MCF 10A (cell line): ENCODE measurements around the gene FRY. TPM values are rescaled to one million over a fixed set of nuclear protein-coding genes. Genes with fewer than 3 reads are reported as not detected.

ENCODE experiments used
- BruUV-seq: library from RNA; stranded (reverse); fragments of 400-500 nt; replicated peaks from 2 replicates; lab custom pipeline; 2021; lab: Mats Ljungman, UMichigan
- CTCF ChIA-PET: fragments of 300-600 bp; sonication (Branson Sonifier 250); formaldehyde crosslinking; extraction: SDS; loops from one replicate; lab custom pipeline; 2021; ENCODE audit warnings: antibody characterized with exemption, inconsistent platforms; lab: Yijun Ruan, JAX
- POLR2A ChIA-PET: fragments of 300-600, 350-650 bp; sonication (Branson Sonifier 250); formaldehyde crosslinking; extraction: SDS; loops from one replicate; lab custom pipeline; 2020; ENCODE audit warnings: antibody characterized with exemption, inconsistent platforms; lab: Yijun Ruan, JAX
- DNase-seq: peaks from one replicate; pipeline ENCODE4 v3.0.0-alpha.2; 2018; ENCODE audit not compliant: unreplicated experiment
- H3K27ac Mint-ChIP-seq: one replicate; pipeline ENCODE4 v1.8.0; 2022; ENCODE audit warnings: mild to moderate bottlenecking, low read depth, mixed read lengths; ENCODE audit not compliant: unreplicated experiment
- H3K27me3 Mint-ChIP-seq: one replicate; pipeline ENCODE4 v1.8.0; 2022; ENCODE audit warnings: mixed read lengths; ENCODE audit not compliant: insufficient read depth, unreplicated experiment
- H3K36me3 Mint-ChIP-seq: one replicate; pipeline ENCODE4 v1.8.0; 2022; ENCODE audit warnings: mild to moderate bottlenecking, moderate library complexity, mixed read lengths; ENCODE audit not compliant: insufficient read depth, unreplicated experiment
- H3K4me1 Mint-ChIP-seq: one replicate; pipeline ENCODE4 v1.8.0; 2022; ENCODE audit warnings: mixed read lengths; ENCODE audit not compliant: insufficient read depth, unreplicated experiment
- H3K4me3 Mint-ChIP-seq: one replicate; pipeline ENCODE4 v1.8.0; 2022; ENCODE audit warnings: mild to moderate bottlenecking, moderate library complexity, mixed read lengths; ENCODE audit not compliant: unreplicated experiment
- H3K9me3 Mint-ChIP-seq: one replicate; pipeline ENCODE4 v1.8.0; 2022; ENCODE audit warnings: mixed read lengths; ENCODE audit not compliant: unreplicated experiment
- intact Hi-C: fragments of 100-400 bp; cut with micrococcal nuclease; formaldehyde crosslinking; loops from 2 replicates; pipeline ENCODE4 v1.14.1; 2022
- total RNA-seq: library from RNA; stranded (reverse); gene quantifications from 2 replicates; pipeline ENCODE4 v1.2.3, GENCODE V29; 2022
- TF ChIP-seq, protein P1 (sequence below): fragments of 200-600 bp; IDR thresholded peaks from one replicate; pipeline ENCODE4 v1.8.0; 2022; ENCODE audit warnings: antibody characterized with exemption, mild to moderate bottlenecking; ENCODE audit not compliant: unreplicated experiment

The FRY gene
- total RNA-seq, 1 experiment from 2014 or later, result 8.9 TPM

DNA sequence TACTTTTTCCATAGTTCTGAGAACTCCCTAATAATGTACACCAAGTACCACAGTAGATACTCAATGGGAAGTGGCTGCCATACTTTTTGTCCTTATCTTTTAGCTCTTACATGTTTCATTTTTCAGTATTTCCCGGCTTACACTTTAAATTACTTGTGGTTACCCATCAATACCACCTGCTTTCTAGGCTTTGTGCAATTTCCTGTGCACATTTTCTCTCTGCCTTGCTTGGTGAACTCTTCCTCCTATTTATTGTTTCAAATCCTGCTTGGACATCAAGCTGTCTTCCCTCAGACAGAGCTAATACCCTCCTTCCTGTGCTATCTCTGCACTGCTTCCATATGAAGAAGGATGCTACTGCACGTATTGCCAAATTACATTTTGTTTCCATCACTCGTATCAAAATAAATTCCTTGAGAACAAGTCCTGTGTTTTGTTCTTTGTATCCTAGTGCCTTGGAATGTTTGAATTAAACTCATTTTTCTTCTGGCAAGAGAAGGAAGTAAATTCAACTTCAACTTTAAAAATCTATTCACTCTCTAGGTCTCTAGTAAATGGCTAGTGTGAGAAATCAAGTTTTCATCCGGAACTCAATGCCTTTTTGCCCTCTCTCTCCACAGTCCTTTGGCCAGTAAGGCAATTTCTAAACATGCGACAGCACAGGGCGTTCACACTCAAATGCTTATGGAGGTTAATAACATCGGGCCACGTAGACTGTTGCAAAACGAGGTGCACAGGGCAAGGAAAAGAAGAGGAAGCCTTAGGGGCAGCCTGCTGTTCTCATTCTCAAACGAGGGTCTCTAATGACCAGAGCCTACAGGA is 277.9 kb downstream of the FRY start:
- DNase-seq, result no peak
- H3K9me3 Mint-ChIP-seq, result no peaks in the 10 kb centered on the region
- ChIA-PET CTCF (interaction anchor here (0.6 to 1.4 kb wide), 13 partner anchors 9 to 401 kb away, joined by 3 to 21 read pairs (median 4); no protein-coding TSS in a partner anchor), POLR2A (no interaction called here)
- intact Hi-C loops, result loop anchor here (1.0 to 2.0 kb wide), 5 partner anchors 63 to 397 kb away; no protein-coding TSS in a partner anchor
- H3K4me3 Mint-ChIP-seq, result no peak overlapping the region
- H3K27me3 Mint-ChIP-seq, result no peaks in the 10 kb centered on the region
- no peak overlapping the region for H3K27ac Mint-ChIP-seq
- no TSS peak for BruUV-seq
- no peaks in the 10 kb centered on the region for H3K36me3 Mint-ChIP-seq
- no peaks in the 10 kb centered on the region for H3K4me1 Mint-ChIP-seq
- TF ChIP-seq, protein P1, sequence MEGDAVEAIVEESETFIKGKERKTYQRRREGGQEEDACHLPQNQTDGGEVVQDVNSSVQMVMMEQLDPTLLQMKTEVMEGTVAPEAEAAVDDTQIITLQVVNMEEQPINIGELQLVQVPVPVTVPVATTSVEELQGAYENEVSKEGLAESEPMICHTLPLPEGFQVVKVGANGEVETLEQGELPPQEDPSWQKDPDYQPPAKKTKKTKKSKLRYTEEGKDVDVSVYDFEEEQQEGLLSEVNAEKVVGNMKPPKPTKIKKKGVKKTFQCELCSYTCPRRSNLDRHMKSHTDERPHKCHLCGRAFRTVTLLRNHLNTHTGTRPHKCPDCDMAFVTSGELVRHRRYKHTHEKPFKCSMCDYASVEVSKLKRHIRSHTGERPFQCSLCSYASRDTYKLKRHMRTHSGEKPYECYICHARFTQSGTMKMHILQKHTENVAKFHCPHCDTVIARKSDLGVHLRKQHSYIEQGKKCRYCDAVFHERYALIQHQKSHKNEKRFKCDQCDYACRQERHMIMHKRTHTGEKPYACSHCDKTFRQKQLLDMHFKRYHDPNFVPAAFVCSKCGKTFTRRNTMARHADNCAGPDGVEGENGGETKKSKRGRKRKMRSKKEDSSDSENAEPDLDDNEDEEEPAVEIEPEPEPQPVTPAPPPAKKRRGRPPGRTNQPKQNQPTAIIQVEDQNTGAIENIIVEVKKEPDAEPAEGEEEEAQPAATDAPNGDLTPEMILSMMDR, result no peak

DNA sequence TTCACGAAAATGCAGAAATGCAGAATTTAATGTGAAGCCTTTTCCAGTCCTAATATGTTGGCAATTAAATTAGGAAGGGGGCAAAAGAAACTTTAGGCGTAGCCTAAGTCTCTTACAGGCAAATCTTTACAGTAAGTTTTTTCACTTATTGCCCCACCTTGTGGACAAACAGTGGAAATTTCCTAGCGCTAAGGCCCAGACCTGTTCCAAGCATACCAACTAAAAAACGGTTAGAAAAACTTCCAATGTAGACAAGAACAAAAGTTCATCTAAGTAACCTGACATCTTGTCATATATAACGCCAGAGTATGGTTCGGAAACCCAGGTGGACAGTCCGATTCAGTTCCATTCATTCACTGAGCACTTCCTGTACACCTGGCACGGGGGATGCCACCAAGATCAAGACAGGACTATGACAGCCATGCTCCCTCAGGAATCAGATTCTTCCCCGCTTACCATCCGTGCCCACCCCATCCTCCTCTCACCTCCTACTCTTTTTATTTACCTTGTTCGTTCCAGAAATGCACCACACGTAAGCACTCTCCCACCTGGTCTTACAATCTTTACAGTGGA is 278.6 kb downstream of the FRY start:
- no TSS peak for BruUV-seq
- Mint-ChIP-seq H3K27ac (no peak overlapping the region), H3K9me3 (no peaks in the 10 kb centered on the region), H3K4me3 (no peak overlapping the region), H3K36me3 (no peaks in the 10 kb centered on the region), H3K27me3 (no peaks in the 10 kb centered on the region), H3K4me1 (no peaks in the 10 kb centered on the region)
- TF ChIP-seq, protein P1, result peak; percentile 54
- peak; percentile 72 for DNase-seq
- intact Hi-C loops, result loop anchor here (1.0 to 2.0 kb wide), 5 partner anchors 64 to 397 kb away; no protein-coding TSS in a partner anchor
- POLR2A ChIA-PET, result no interaction called here
- CTCF ChIA-PET, result interaction anchor here (0.6 to 3.0 kb wide), 4 partner anchors 56 to 400 kb away, joined by 3 to 9 read pairs (median 6); no protein-coding TSS in a partner anchor

DNA sequence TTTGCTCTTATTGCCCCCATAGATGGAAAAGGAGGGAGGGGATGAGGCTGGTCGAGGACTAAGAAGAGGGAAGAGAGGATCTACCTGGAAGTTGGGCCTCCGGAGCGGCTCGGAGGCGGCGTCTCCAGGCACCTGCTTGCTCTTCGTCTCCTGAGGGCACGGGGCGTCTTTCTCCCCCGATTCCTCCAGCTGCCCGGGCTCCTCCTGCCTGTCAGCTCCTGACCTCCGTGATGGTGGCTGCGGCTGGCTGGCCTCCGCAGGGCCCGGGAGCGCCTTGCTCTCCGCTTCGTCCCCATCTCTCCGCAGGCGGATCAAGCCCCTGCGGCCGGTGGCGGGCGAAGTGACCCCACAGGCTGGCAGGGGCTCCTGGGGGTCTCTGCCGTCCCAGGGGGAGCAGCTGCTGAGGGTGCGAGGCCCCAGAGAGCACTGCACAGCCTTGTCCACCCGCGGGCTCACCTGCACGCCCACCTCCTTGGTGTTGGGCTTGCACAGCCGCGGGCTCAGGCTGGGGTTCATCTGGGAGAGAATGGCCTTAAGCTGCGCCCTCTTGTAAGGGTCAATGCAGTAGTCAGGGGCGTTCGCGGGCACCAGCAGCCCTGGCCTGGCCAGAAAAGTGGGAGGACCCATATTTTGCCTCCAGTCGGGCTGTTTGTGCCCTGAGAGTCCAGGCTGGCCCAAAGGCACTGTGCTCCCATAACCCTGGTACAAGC is 279.8 kb downstream of the FRY start:
- POLR2A ChIA-PET, result no interaction called here
- Mint-ChIP-seq H3K27me3 (no peaks in the 10 kb centered on the region), H3K4me3 (no peak overlapping the region), H3K4me1 (no peaks in the 10 kb centered on the region), H3K27ac (no peak overlapping the region), H3K36me3 (no peaks in the 10 kb centered on the region), H3K9me3 (no peaks in the 10 kb centered on the region)
- no peak for DNase-seq
- TF ChIP-seq, protein P1, result no peak
- CTCF ChIA-PET, result interaction anchor here (0.5 to 3.0 kb wide), 20 partner anchors 21 to 587 kb away, joined by 3 to 9 read pairs (median 3); partner anchors contain the start of gene FRY
- no TSS peak for BruUV-seq
- intact Hi-C loops, result loop anchor here (2.0 kb wide), 1 partner anchor 399 kb away; no protein-coding TSS in a partner anchor
